Measurements from ENCODE around the gene DIP2C.
"Not testable (repeated sequence)": the region's sequence is repeated elsewhere in the genome, so short reads cannot be mapped to it uniquely, and the experiment has no call there.

The DIP2C gene

GRCh38 chr10:338171-339037 lies 351.1 kb downstream of the DIP2C start:
- DNase-seq: no peak

DNA sequence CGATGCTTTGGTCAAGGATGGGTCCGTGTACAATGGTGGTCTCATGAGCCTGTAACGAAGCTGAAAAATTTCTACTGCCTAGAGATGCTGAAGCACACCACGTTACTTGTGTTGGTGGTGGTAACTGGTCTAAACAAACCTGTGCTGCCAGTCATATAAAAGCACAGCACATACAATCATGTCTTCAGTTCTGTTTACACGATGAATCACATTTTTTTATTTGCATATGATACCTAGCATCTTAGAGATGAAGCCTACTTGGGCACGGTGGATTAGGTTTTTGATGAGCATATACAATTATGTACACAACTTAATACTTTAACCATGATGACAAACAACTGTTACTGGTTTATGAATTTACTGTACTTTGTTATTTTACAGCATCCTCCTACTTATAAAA lies 353.2 kb downstream of the DIP2C start:
- no peak for DNase-seq

- no peak for DNase-seq
These were observed 354.2 kb downstream of the DIP2C start for GRCh38 chr10:335151-335800.

DNA sequence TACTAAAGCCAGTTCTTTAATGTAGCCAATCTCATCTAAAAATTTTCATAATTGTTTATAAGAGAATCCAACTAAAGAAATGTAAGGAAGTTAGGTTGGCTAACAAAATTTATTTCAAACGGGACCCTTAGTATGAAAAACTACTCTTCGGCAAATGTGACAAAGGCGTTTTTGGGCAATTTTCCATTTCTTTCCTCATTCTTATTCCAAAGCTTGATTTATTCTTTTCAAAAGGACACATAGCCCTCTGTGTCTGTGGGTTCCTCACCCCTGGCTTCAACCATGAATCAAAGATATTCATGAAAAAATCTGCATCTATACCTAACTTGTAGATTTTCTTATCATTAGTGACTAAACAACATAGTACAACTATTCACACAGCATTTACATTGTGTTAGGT lies 358.3 kb downstream of the DIP2C start:
- no peak for DNase-seq

GRCh38 chr10:329361-330099 lies 359.9 kb downstream of the DIP2C start:
- peak in 1 of 2 donors; percentile 31 for DNase-seq

GRCh38 chr10:327889-328852 lies 361.3 kb downstream of the DIP2C start:
- DNase-seq: no peak

GRCh38 chr10:326894-327635 lies 362.4 kb downstream of the DIP2C start:
- no peak for DNase-seq

GRCh38 chr10:326350-326749 lies 363.1 kb downstream of the DIP2C start:
- DNase-seq: no peak

GRCh38 chr10:325282-325681 lies 364.2 kb downstream of the DIP2C start:
- no peak for DNase-seq

GRCh38 chr10:324593-324992 lies 364.9 kb downstream of the DIP2C start:
- no peak for DNase-seq

GRCh38 chr10:323651-324293 lies 365.7 kb downstream of the DIP2C start:
- peak; percentile 24 to 28 for DNase-seq

GRCh38 chr10:323046-323445 lies 366.4 kb downstream of the DIP2C start:
- not testable (repeated sequence) for DNase-seq

DNA sequence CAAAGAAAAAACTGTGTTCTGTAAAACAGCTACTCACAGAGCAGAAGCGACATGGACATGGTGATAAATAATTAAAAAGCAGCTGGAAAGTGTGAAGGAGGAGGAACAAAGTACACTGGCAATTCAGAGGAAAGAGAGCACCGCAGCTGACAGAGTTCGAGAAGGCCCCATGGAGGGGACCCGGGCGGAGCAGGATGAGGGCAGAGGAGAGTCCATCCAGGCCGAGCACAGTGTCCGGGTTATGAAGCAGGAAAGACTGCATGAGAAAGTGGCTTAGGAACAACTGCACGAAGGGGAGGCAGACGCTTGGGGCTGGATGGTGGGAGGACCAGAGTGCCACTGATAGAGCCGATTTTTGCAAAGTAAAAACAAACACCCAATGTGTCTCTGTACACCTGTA lies 368.7 kb downstream of the DIP2C start:
- no peak for DNase-seq

DNA sequence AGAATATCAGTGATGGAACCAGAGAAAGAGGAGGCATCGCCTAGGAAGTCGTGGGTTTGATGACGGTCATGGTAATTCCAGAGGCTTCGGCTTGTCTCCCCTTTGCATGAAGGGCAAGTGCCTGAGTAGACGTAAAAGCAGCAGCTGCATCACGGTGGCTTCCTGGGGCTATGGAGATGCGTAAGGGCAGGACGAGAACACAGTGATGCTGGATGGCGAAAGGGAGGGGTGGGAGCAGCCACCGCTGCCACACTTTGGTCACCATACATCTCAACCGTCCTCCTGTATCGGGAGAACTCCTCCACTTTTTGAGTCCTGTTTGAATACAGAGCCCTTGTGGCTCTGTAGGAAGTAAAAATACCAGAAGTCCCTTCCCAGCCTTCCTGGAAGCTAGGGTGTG lies 371.5 kb downstream of the DIP2C start:
- no peak for DNase-seq

DNA sequence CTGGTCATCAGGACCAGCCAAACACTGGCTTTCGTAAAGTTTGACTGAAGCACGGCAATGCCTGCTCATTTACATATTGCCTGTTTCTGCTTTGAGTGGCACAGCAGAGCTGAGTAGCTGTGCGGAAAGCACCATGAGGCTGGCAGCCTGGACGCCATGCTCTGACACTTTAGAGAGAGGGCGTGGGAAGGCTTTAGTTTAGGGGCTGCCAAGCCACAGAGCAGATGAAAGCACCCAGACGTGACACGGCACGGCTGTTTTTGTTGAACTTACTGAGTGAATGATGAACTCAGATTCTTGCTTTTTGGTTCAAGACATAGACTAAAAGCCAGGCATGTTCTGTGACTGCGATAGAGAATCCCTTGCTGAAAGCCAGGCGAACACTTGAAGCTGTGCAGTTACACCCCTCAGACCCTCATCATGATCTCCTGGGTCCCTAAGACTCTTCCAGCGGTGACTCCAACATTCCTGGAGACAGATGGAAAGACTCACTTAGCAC lies 372.1 kb downstream of the DIP2C start:
- DNase-seq: no peak

GRCh38 chr10:316390-316789 lies 373.1 kb downstream of the DIP2C start:
- DNase-seq: no peak

DNA sequence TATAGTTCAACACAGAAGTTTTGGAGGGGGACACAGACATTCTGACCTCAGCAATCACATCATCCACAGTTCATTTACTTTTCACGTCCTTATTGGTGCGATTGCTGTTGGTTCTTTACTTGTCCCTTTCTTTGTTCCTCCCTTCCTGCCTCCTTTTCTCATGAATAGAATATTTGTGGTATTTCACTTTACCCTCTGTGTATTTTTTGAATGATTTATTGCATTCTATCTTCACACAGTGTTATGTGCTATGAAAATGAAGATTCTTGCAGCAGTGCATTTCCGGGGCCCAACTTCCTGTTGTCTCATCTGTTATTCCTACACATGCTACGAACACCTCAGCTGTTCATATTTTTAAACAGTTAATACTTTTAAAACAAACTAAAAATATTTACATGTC lies 374.6 kb downstream of the DIP2C start:
- no peak for DNase-seq

DNA sequence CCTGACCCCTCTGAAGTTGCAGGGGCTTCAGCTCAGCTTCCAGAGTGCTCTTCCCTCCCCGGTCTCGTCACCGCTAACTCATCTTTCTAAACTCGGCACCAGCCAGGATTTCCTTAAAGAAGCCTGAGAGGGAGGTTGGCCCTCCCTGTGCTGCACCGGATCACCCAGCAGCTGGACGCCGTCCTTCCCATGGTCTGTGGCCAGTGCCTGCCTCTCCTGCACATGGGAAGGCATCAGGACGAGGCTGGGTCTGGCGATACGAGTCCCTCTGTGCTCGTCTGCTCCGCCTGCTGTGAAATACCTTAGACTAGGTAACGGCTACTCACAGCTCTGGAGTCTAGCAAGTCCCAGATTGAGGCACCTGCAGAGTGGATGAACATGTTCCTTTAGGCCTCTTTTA lies 375.1 kb downstream of the DIP2C start:
- DNase-seq: no peak

DNA sequence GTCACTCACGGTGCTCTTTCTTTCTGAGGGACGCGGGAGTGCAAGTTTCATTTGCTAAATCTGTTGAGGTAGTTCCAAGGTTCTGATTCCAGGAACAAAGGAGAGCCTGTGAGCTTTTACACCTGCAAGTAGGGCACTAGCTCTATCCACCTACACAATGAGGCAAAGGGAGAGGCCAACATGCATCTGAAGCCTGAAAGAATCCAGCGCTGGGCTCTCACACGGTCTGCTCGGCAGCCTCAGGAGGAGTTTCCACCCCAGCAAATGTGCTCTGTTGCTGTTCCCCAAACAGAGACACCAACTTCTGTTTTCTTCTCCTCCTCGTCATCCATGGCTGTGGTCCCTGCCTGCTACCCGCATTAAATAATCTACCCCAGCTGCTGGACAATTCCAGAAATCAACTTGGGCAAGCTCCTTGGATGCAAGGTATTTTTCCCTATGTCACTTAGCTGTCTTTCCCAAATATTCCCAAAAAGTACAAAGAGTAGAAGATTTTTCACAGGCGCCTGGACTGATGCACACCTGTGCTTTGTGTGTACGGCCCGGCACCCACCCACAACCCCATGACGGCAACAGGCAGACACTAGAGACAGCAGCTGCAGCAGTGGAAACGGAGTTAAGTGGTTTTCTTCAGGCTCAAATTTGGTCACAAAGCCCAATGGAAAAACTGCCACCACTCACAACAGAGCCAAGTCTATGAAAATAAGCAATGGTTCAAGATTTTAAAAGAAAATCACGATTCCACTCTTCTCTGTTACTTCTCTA lies 377.4 kb downstream of the DIP2C start:
- no peak for DNase-seq

- no peak for DNase-seq
These were observed 378.4 kb downstream of the DIP2C start for GRCh38 chr10:310976-311639.
